ENCODE results near the gene SCGB2A2.

Gene SCGB2A2
- long read RNA-seq, result 0 reads

GRCh38 chr11:62269654-62270278, at the start of gene SCGB2A2:
Gene SCGB2A2, plus strand, starts transcription at chr11:62270158. Its CDS starts 59 bp downstream, at chr11:62270217.
- TF ChIP-seq SPI1 (IDR thresholded peaks at IDR 0.05; ENCODE audit: borderline replicate concordance, low read depth), result no peak
- no peak for TF ChIP-seq CTCF (IDR thresholded peaks at IDR 0.05; ENCODE audit: insufficient read depth, low read length)
- no peak for TF ChIP-seq POLR2AphosphoS5 (IDR thresholded peaks at IDR 0.05; ENCODE audit: low read depth)
- no peak for TF ChIP-seq REST (IDR thresholded peaks at IDR 0.05; ENCODE audit: insufficient replicate concordance, low read depth)
- TF ChIP-seq GABPA (IDR thresholded peaks at IDR 0.05; ENCODE audit: low read depth), result no peak
- no peak within 1 kb of the TSS for H3K4me3 ChIP-seq (replicated peaks; ENCODE audit: insufficient read depth, low read length)
- H3K27ac ChIP-seq (replicated peaks), result no peak within 1 kb of the TSS
- DNase-seq (ENCODE audit: low read depth in 1 of 2, low spot score in 1 of 2), result no peak
- peaks cover 8% of the 10 kb centered on the region for H3K27me3 ChIP-seq (ENCODE audit: insufficient read depth, poor library complexity, severe bottlenecking)

GRCh38 chr11:62221498-62221897, 48.5 kb upstream of the SCGB2A2 start:
- no peaks in the 10 kb centered on the region for H3K27me3 ChIP-seq (ENCODE audit: insufficient read depth, poor library complexity, severe bottlenecking)
- no peak for DNase-seq (ENCODE audit: low read depth in 1 of 2, low spot score in 1 of 2)
- TF ChIP-seq GABPA (IDR thresholded peaks at IDR 0.05; ENCODE audit: low read depth) (no peak), REST (IDR thresholded peaks at IDR 0.05; ENCODE audit: insufficient replicate concordance, low read depth) (no peak), CTCF (IDR thresholded peaks at IDR 0.05; ENCODE audit: insufficient read depth, low read length) (no peak), POLR2AphosphoS5 (IDR thresholded peaks at IDR 0.05; ENCODE audit: low read depth) (no peak), SPI1 (IDR thresholded peaks at IDR 0.05; ENCODE audit: borderline replicate concordance, low read depth) (no peak)
- no peak overlapping the region for H3K27ac ChIP-seq (replicated peaks)
- H3K4me3 ChIP-seq (replicated peaks; ENCODE audit: insufficient read depth, low read length), result no peak overlapping the region

GRCh38 chr11:62223095-62223494, 46.9 kb upstream of the SCGB2A2 start:
- Histone ChIP-seq H3K4me3 (replicated peaks; ENCODE audit: insufficient read depth, low read length) (no peak overlapping the region), H3K27ac (replicated peaks) (no peak overlapping the region), H3K27me3 (ENCODE audit: insufficient read depth, poor library complexity, severe bottlenecking) (no peaks in the 10 kb centered on the region)
- TF ChIP-seq REST (IDR thresholded peaks at IDR 0.05; ENCODE audit: insufficient replicate concordance, low read depth) (no peak), CTCF (IDR thresholded peaks at IDR 0.05; ENCODE audit: insufficient read depth, low read length) (no peak), POLR2AphosphoS5 (IDR thresholded peaks at IDR 0.05; ENCODE audit: low read depth) (no peak), SPI1 (IDR thresholded peaks at IDR 0.05; ENCODE audit: borderline replicate concordance, low read depth) (no peak), GABPA (IDR thresholded peaks at IDR 0.05; ENCODE audit: low read depth) (no peak)
- no peak for DNase-seq (ENCODE audit: low read depth in 1 of 2, low spot score in 1 of 2)

All from HL-60 (cell line).